C4-2B (cell line): ENCODE data around the gene CMPK2.

Experiments used
- H3K27ac ChIP-seq: fragments of 450-650 bp; 2 replicates; pipeline ENCODE4 v1.5.1; 2017
- ZFX ChIP-seq: fragments of 450-650 bp; IDR thresholded peaks from 2 replicates; pipeline ENCODE4 v1.6.1; 2017
- TF ChIP-seq, protein P1 (sequence below): fragments of 450-650 bp; conservative IDR thresholded peaks from 2 replicates; pipeline ENCODE4 v1.5.1; 2017; ENCODE audit warnings: mild to moderate bottlenecking

The CMPK2 gene

DNA sequence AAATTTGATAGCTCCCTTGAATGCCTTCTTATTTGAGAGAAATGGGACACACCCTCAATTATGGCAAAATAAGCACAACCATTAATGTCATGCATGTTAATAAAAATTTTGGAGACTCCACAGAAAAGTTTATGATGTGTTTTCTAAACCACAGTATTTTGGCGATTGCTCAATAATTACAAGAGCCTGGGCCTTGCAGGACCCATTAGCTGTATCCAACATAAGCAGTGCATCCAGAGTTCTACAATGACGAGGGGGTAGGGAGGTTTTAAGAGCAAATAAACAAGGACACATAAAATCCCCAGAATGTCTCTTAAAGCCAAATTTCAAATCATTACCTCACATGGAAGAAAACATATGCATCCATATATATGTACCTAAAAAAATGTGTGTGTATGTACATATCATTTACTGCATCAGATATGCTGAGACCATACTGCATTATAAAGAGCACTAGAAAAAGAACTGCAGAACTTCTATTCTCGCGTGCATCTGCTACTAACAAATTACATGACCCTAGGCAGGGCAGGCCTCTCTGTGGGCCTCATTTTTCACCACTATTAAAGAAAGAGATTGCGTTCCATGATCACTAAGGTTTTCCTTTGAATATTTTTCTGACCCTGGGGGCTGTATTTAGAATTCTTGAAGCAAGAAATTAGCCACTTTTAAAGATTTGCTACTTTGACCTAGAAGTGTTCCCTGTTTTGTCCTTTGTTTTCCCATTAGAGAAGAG is 38.0 kb downstream of the CMPK2 start:
- TF ChIP-seq, protein P1, sequence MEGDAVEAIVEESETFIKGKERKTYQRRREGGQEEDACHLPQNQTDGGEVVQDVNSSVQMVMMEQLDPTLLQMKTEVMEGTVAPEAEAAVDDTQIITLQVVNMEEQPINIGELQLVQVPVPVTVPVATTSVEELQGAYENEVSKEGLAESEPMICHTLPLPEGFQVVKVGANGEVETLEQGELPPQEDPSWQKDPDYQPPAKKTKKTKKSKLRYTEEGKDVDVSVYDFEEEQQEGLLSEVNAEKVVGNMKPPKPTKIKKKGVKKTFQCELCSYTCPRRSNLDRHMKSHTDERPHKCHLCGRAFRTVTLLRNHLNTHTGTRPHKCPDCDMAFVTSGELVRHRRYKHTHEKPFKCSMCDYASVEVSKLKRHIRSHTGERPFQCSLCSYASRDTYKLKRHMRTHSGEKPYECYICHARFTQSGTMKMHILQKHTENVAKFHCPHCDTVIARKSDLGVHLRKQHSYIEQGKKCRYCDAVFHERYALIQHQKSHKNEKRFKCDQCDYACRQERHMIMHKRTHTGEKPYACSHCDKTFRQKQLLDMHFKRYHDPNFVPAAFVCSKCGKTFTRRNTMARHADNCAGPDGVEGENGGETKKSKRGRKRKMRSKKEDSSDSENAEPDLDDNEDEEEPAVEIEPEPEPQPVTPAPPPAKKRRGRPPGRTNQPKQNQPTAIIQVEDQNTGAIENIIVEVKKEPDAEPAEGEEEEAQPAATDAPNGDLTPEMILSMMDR: no peak
- TF ChIP-seq ZFX: no peak
- H3K27ac ChIP-seq: no peak overlapping the region

DNA sequence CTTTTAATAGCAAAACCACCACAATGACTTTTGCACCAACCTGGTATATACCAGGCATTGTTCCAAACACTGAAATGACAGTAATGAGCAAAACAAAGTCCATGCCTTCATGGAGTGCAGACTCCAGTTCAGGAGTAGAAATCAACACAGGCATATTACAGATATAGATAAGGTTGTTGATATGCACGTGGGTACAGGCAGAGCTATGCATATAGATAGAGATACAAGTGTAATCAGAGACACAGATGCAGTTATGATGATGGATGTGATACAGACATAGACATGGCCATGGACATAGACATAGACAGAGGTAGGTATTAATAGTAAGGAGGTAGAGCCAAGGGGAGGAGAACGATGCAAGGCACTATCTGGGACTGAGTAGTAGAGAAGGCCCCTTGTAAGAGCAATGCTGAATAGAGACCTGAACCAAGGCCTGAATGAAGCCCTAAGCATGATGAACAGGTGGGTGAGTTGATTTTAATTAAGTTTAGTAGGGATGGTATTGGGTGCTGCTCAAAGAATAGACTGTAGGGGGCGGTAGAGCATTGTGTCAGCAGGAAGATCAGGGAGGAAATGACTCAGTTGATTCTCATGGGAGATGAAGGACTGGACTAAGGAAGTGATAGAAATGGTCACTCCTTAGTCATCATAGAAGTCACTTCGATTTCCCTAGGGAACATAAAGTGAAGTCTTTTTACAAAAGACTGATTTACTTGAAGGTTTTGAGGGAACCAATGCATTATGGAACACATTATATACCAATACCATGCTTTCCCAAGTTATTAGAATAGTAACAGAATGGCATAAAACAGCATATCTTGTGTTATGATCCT is 39.4 kb downstream of the CMPK2 start:
- no peak for TF ChIP-seq ZFX
- TF ChIP-seq, protein P1: peak; percentile 68
- no peak overlapping the region for H3K27ac ChIP-seq

- H3K27ac ChIP-seq: no peak overlapping the region
- TF ChIP-seq ZFX: no peak
- TF ChIP-seq, protein P1: no peak
These were observed 40.7 kb downstream of the CMPK2 start for GRCh38 chr2:6824962-6825361.

- no peak overlapping the region for H3K27ac ChIP-seq
These were observed 42.6 kb downstream of the CMPK2 start for GRCh38 chr2:6823111-6823510.

GRCh38 chr2:6822406-6822805 is 43.3 kb downstream of the CMPK2 start:
- no peak for TF ChIP-seq ZFX
- TF ChIP-seq, protein P1: no peak
- no peak overlapping the region for H3K27ac ChIP-seq

More at GRCh38 chr2:6823111-6823510, 42.6 kb downstream of the CMPK2 start:
- TF ChIP-seq ZFX: no peak
- TF ChIP-seq, protein P1: no peak

GRCh38 chr2:6820903-6821584 is 44.7 kb downstream of the CMPK2 start:
- TF ChIP-seq, protein P1: no peak
- TF ChIP-seq ZFX: no peak
- H3K27ac ChIP-seq: no peak overlapping the region
